Panc1 (cell line): ENCODE measurements around the gene TRPM1. TPM values are rescaled to one million over a fixed set of nuclear protein-coding genes. Genes with fewer than 3 reads are reported as not detected.

ENCODE experiments used
- ATAC-seq: fragments of 200-7000 bp; cut with Tn5 transposase; 2 replicates; pipeline ENCODE4 v1.9.1; 2020; ENCODE audit warnings: mild to moderate bottlenecking, moderate library complexity
- BruUV-seq: library from RNA; stranded (reverse); fragments of 400-500 nt; replicated peaks from 2 replicates; lab custom pipeline; 2021; lab: Mats Ljungman, UMichigan
- CTCF ChIA-PET: fragments of 300-600 bp; sonication (Branson Sonifier 250); formaldehyde crosslinking; loops from one replicate; lab custom pipeline; 2022; ENCODE audit warnings: antibody characterized with exemption; lab: Charles Lee
- POLR2A ChIA-PET: fragments of 300-600 bp; sonication (Branson Sonifier 250); formaldehyde crosslinking; loops from one replicate; lab custom pipeline; 2022; ENCODE audit warnings: antibody characterized with exemption; lab: Charles Lee
- DNase-seq: peaks from one replicate; pipeline ENCODE4 v3.0.0-alpha.2; 2010; ENCODE audit warnings: low read depth, low spot score
- H3K27ac ChIP-seq: 2 replicates; pipeline ENCODE4 v1.5.1; 2011; ENCODE audit warnings: mild to moderate bottlenecking, low read length, inconsistent platforms
- H3K27me3 ChIP-seq: fragments of 200-500 bp; sonication (Bioruptor generic); 2 replicates; pipeline ENCODE4 v1.6.0; 2014; ENCODE audit warnings: low read length, inconsistent platforms; ENCODE audit not compliant: control insufficient read depth, insufficient read depth
- H3K36me3 ChIP-seq: fragments of 200-500 bp; sonication (Bioruptor generic); 2 replicates; pipeline ENCODE4 v1.5.1; 2014; ENCODE audit warnings: inconsistent platforms, mild to moderate bottlenecking, low read length, moderate library complexity; ENCODE audit not compliant: control insufficient read depth, insufficient read depth
- H3K4me1 ChIP-seq: 2 replicates; pipeline ENCODE4 v1.5.1; 2011; ENCODE audit warnings: inconsistent platforms, mild to moderate bottlenecking, low read length, moderate library complexity; ENCODE audit not compliant: control insufficient read depth, insufficient read depth
- H3K4me3 ChIP-seq, 2 experiments: 2 replicates each; pipeline ENCODE4 v1.5.1; 2011 to 2012; ENCODE audit warnings: low read depth in 2 of 2, low read length in 2 of 2, mild to moderate bottlenecking in 2 of 2, inconsistent platforms in 1 of 2, moderate library complexity in 1 of 2
- H3K9me3 ChIP-seq: fragments of 200-500 bp; sonication (Bioruptor generic); 2 replicates; pipeline ENCODE4 v1.5.1; 2014; ENCODE audit warnings: low read depth, mild to moderate bottlenecking, inconsistent platforms, low read length, moderate library complexity; ENCODE audit not compliant: control insufficient read depth, insufficient read depth
- CTCF ChIP-seq: fragments of 450-650 bp; IDR thresholded peaks from 2 replicates; pipeline ENCODE4 v1.5.1; 2017; ENCODE audit warnings: mild to moderate bottlenecking
- POLR2AphosphoS5 ChIP-seq: IDR thresholded peaks from 2 replicates; pipeline ENCODE4 v1.6.1; 2012; ENCODE audit warnings: mild to moderate bottlenecking, low read depth, low read length, moderate library complexity
- REST ChIP-seq, 2 experiments: IDR thresholded peaks; 2 replicates each; pipeline ENCODE4 v1.6.1; 2011 to 2012; ENCODE audit warnings: low read depth in 2 of 2, control low read depth in 1 of 2, low read length in 1 of 2, mild to moderate bottlenecking in 1 of 2, moderate library complexity in 1 of 2; ENCODE audit not compliant: insufficient read depth in 1 of 2
- SIN3A ChIP-seq: IDR thresholded peaks from 2 replicates; pipeline ENCODE4 v1.6.1; 2012; ENCODE audit warnings: low read depth, mild to moderate bottlenecking, low read length, moderate library complexity, borderline replicate concordance; ENCODE audit not compliant: insufficient read depth
- TCF7L2 ChIP-seq: IDR thresholded peaks from 2 replicates; pipeline ENCODE4 v1.6.1; 2011; ENCODE audit warnings: mild to moderate bottlenecking, low read depth, low read length, inconsistent platforms
- in situ Hi-C: cut with HindIII; loops from 2 replicates; pipeline ENCODE4 v1.10.0; 2016; ENCODE audit warnings: low sequenced_read_pairs, low pct_unique_long_range_greater_than_20kb
- intact Hi-C: fragments of 100-400 bp; cut with micrococcal nuclease; formaldehyde crosslinking; loops from one replicate; pipeline ENCODE4 v1.10.0; 2022; ENCODE audit not compliant: unreplicated experiment
- total RNA-seq: library from RNA; stranded (reverse); gene quantifications from one replicate; pipeline ENCODE4 v1.2.1, GENCODE V29; 2021; ENCODE audit not compliant: unreplicated experiment

TRPM1 gene
- total RNA-seq, 1 experiment from 2014 or later = not detected

- Histone ChIP-seq H3K27me3 (peaks cover 4% of the 10 kb centered on the region; the same call in 1 of the 2 replicates), H3K9me3 (no peaks in the 10 kb centered on the region), H3K4me1 (no peaks in the 10 kb centered on the region), H3K4me3 (no peak overlapping the region), H3K36me3 (no peaks in the 10 kb centered on the region), H3K27ac (no peak overlapping the region)
- ChIA-PET CTCF (no interaction called here), POLR2A (no interaction called here)
- TF ChIP-seq REST (IDR thresholded peaks at IDR 0.05; ENCODE audit: insufficient read depth in 1 of 2, low read depth in 2 of 2, low read length in 1 of 2) (no peak), TCF7L2 (no peak), POLR2AphosphoS5 (no peak), SIN3A (no peak), CTCF (no peak)
- ATAC-seq (no peak), DNase-seq (no peak)
- intact Hi-C loops = no loop called here
- no TSS peak for BruUV-seq
- in situ Hi-C loops = no loop called here
Measured at GRCh38 chr15:31046759-31047359, 54.7 kb downstream of the TRPM1 start.

- BruUV-seq = no TSS peak
- DNase-seq (no peak), ATAC-seq (no peak)
- ChIA-PET POLR2A (no interaction called here), CTCF (no interaction called here)
- Histone ChIP-seq H3K36me3 (no peaks in the 10 kb centered on the region), H3K27ac (no peak overlapping the region), H3K4me1 (no peaks in the 10 kb centered on the region), H3K9me3 (no peaks in the 10 kb centered on the region), H3K4me3 (no peak overlapping the region), H3K27me3 (peaks cover 4% of the 10 kb centered on the region; the same call in 1 of the 2 replicates)
- intact Hi-C loops (no loop called here), in situ Hi-C loops (no loop called here)
- TF ChIP-seq REST (IDR thresholded peaks at IDR 0.05; ENCODE audit: insufficient read depth in 1 of 2, low read depth in 2 of 2, low read length in 1 of 2) (no peak), SIN3A (no peak), CTCF (no peak), TCF7L2 (no peak), POLR2AphosphoS5 (no peak)
Measured at GRCh38 chr15:31045606-31046005, 55.9 kb downstream of the TRPM1 start.
